Activated CD4-positive, alpha-beta T cell treated with anti-CD3 and anti-CD28 coated beads, Interleukin-2, amount 50 U/mL, for 16 hours (primary cell): ENCODE data around the gene BEX3.
"Not testable (repeated sequence)": the region's sequence is repeated elsewhere in the genome, so short reads cannot be mapped to it uniquely, and the experiment has no call there.

Experiments used
- DNase-seq: peaks from one replicate; pipeline ENCODE4 v3.0.0-alpha.2; 2020

Gene BEX3

GRCh38 chrX:103384672-103385071 lies 8.3 kb downstream of the BEX3 start:
- DNase-seq: no peak

- not testable (repeated sequence) for DNase-seq
Measured at GRCh38 chrX:103385283-103385830, 9.0 kb downstream of the BEX3 start.

- no peak for DNase-seq
Measured at GRCh38 chrX:103386332-103386731, 10.0 kb downstream of the BEX3 start.

- no peak for DNase-seq
Measured at GRCh38 chrX:103393487-103393886, 17.1 kb downstream of the BEX3 start.

GRCh38 chrX:103396186-103396585 lies 19.8 kb downstream of the BEX3 start:
- DNase-seq: no peak

- no peak for DNase-seq
Measured at GRCh38 chrX:103396660-103397059, 20.3 kb downstream of the BEX3 start.

- no peak for DNase-seq
Measured at GRCh38 chrX:103397707-103398106, 21.4 kb downstream of the BEX3 start.

- DNase-seq: no peak
Measured at GRCh38 chrX:103398421-103398864, 22.1 kb downstream of the BEX3 start.

GRCh38 chrX:103399744-103400143 lies 23.4 kb downstream of the BEX3 start:
- no peak for DNase-seq

- DNase-seq: no peak
Measured at GRCh38 chrX:103400931-103401330, 24.6 kb downstream of the BEX3 start.

- peak; percentile 66 for DNase-seq
Measured at GRCh38 chrX:103404231-103405008, 28.1 kb downstream of the BEX3 start.

GRCh38 chrX:103405009-103405333 lies 28.6 kb downstream of the BEX3 start:
- no peak for DNase-seq

- DNase-seq: no peak
Measured at GRCh38 chrX:103406256-103406655, 29.9 kb downstream of the BEX3 start.

GRCh38 chrX:103407776-103408175 lies 31.4 kb downstream of the BEX3 start:
- no peak for DNase-seq

GRCh38 chrX:103411721-103412120 lies 35.4 kb downstream of the BEX3 start:
- DNase-seq: not testable (repeated sequence)

GRCh38 chrX:103413705-103414387 lies 37.5 kb downstream of the BEX3 start:
- no peak for DNase-seq

- no peak for DNase-seq
Measured at GRCh38 chrX:103414561-103414960, 38.2 kb downstream of the BEX3 start.

- peak; percentile 3 for DNase-seq
Measured at GRCh38 chrX:103415068-103415467, 38.7 kb downstream of the BEX3 start.

- peak; percentile 22 for DNase-seq
Measured at GRCh38 chrX:103415528-103415927, 39.2 kb downstream of the BEX3 start.

GRCh38 chrX:103417370-103417769 lies 41.0 kb downstream of the BEX3 start:
- DNase-seq: no peak

- DNase-seq: no peak
Measured at GRCh38 chrX:103417933-103418332, 41.6 kb downstream of the BEX3 start.

- no peak for DNase-seq
Measured at GRCh38 chrX:103418811-103419340, 42.5 kb downstream of the BEX3 start.

GRCh38 chrX:103423955-103424638 lies 47.8 kb downstream of the BEX3 start:
- DNase-seq: no peak
